ENCODE results near the gene ADCY4. TPM values are rescaled to one million over a fixed set of nuclear protein-coding genes. Genes with fewer than 3 reads are reported as not detected.
A peak's percentile ranks its signal among the peaks of the same experiment; 100 is the strongest.

The ADCY4 gene
- total and polyA plus RNA-seq, 10 of the 15 experiments (the other 5 are each of a cell fraction or from before 2014, with no cell fraction given): 0.05 to 0.87 (median 0.21) TPM; not detected in 1

- TF ChIP-seq EZH2 (IDR thresholded peaks at IDR 0.05; ENCODE audit: borderline replicate concordance, control insufficient read depth, low read depth, low read length): no peak
- TF ChIP-seq RELA (IDR thresholded peaks at IDR 0.05; ENCODE audit: borderline replicate concordance, partially characterized antibody): no peak
- TF ChIP-seq CREM (IDR thresholded peaks at IDR 0.05; ENCODE audit: low read depth): no peak
- TF ChIP-seq MXI1 (IDR thresholded peaks at IDR 0.05; ENCODE audit: low read depth, low read length): no peak
- no peak for TF ChIP-seq YY1 (IDR thresholded peaks at IDR 0.05; ENCODE audit: low read depth, low read length)
- 0 out of 2 replicates have a peak, but pooled peaks have one; percentile 25 for TF ChIP-seq LARP7 (IDR thresholded peaks at IDR 0.05)
- 0 out of 2 replicates have a peak, but pooled peaks have one; percentile 21 for TF ChIP-seq CHD2 (IDR thresholded peaks at IDR 0.05; ENCODE audit: borderline replicate concordance, low read depth, low read length)
- TF ChIP-seq CEBPB (IDR thresholded peaks at IDR 0.05; ENCODE audit: borderline replicate concordance in 1 of 2, low read depth in 2 of 2, low read length in 2 of 2): no peak
- TF ChIP-seq TBL1XR1 (IDR thresholded peaks at IDR 0.05; ENCODE audit: low read depth, low read length): no peak
- no peak for TF ChIP-seq CTCF (IDR thresholded peaks at IDR 0.05 in 2 of 3, conservative IDR thresholded peaks at IDR 0.05 in 1 of 3; ENCODE audit: control insufficient read depth in 2 of 3, extremely low read depth in 1 of 3, insufficient read depth in 1 of 3, low read depth in 3 of 3, low read length in 3 of 3)
- TF ChIP-seq BCL11A (IDR thresholded peaks at IDR 0.05; ENCODE audit: low read depth, low read length): no peak
- no peak for TF ChIP-seq PAX5 (IDR thresholded peaks at IDR 0.05; ENCODE audit: borderline replicate concordance, low read depth, low read length)
Observed at GRCh38 chr14:24339284-24340151, 4.6 kb upstream of the ADCY4 start, which contains the start of gene RIPK3 (continued).
